Uterus (tissue), 4 donors: ENCODE measurements around the gene CDH4. TPM values are rescaled to one million over a fixed set of nuclear protein-coding genes. Genes with fewer than 3 reads are reported as not detected.

ENCODE experiments used
- DNase-seq, 2 donors: peaks; one replicate each; pipeline ENCODE4 v3.0.0-alpha.2; 2019 to 2020
- H3K27ac ChIP-seq, 2 donors: fragments of 200-600 bp; sonication (generic); 1 replicate in 1 of 2; 2 replicates in 1 of 2; pipeline ENCODE4 v1.5.1; 2016 to 2018
- H3K27me3 ChIP-seq, 2 donors: fragments of 200-600 bp; sonication (generic); one replicate each; pipeline ENCODE4 v1.5.1; 2018 to 2019; ENCODE audit warnings: control low read depth in 1 of 2
- H3K36me3 ChIP-seq, 2 donors: fragments of 200-600 bp; sonication (generic); one replicate each; pipeline ENCODE4 v1.5.1; 2019; ENCODE audit warnings: control low read depth in 1 of 2
- H3K4me1 ChIP-seq, 2 donors: fragments of 200-600 bp; sonication (generic); one replicate each; pipeline ENCODE4 v1.5.1; 2018 to 2019; ENCODE audit warnings: control low read depth in 1 of 2
- H3K4me3 ChIP-seq, 2 donors: fragments of 200-600 bp; sonication (generic); 1 replicate in 1 of 2; 2 replicates in 1 of 2; pipeline ENCODE4 v1.5.1; 2018 to 2019; ENCODE audit warnings: mild to moderate bottlenecking in 1 of 2
- H3K9me3 ChIP-seq, 2 donors: fragments of 200-600 bp; sonication (generic); one replicate each; pipeline ENCODE4 v1.5.1; 2019; ENCODE audit warnings: control low read depth in 1 of 2
- CTCF ChIP-seq, 4 experiments: fragments of 200-600 bp in 2 of 4; fragments of 450-650 bp in 2 of 4; sonication (generic) in 2 of 4; IDR thresholded peaks; one replicate each; pipeline ENCODE4 v1.5.1; 2016 to 2019; ENCODE audit warnings: antibody characterized with exemption in 4 of 4, mild to moderate bottlenecking in 2 of 4, moderate library complexity in 1 of 4
- POLR2A ChIP-seq, 2 donors: fragments of 450-650 bp; IDR thresholded peaks; one replicate each; pipeline ENCODE4 v1.6.1; 2016; ENCODE audit warnings: antibody characterized with exemption in 2 of 2, mild to moderate bottlenecking in 1 of 2, moderate library complexity in 1 of 2
- intact Hi-C: fragments of 100-400 bp; cut with DNase I; formaldehyde crosslinking; loops from one replicate; pipeline ENCODE4 v1.15.1; 2023; ENCODE audit warnings: low total_unique reads
- total RNA-seq, 4 donors: library from RNA; depleted of rRNA in 3 of 4; stranded (reverse); fragments of >200 nt in 3 of 4; gene quantifications; one replicate each; pipeline versions ENCODE4 v1.1.0 to v1.2.4, GENCODE V29; 2014 to 2023
- donor health status: DM: yes; HTN: yes; CAD: no.

CDH4 gene
- total RNA-seq, 4 donors from 2014 or later: under 0.01 to 0.55 TPM; not detected in 2

- DNase-seq: no peak
- intact Hi-C loops: no loop called here
- no peak overlapping the region for H3K27ac ChIP-seq
- no peaks in the 10 kb centered on the region for H3K4me1 ChIP-seq
- TF ChIP-seq CTCF (IDR thresholded peaks at IDR 0.05) (no peak), POLR2A (IDR thresholded peaks at IDR 0.05) (no peak)
- H3K27me3 ChIP-seq: no peaks in the 10 kb centered on the region
- H3K36me3 ChIP-seq: no peaks in the 10 kb centered on the region
- H3K9me3 ChIP-seq: no peaks in the 10 kb centered on the region
- no peak overlapping the region for H3K4me3 ChIP-seq
Measured at GRCh38 chr20:61880706-61881105, 628.6 kb downstream of the CDH4 start.

GRCh38 chr20:61881416-61881815, 629.4 kb downstream of the CDH4 start:
- TF ChIP-seq POLR2A (IDR thresholded peaks at IDR 0.05) (no peak), CTCF (IDR thresholded peaks at IDR 0.05) (no peak)
- Histone ChIP-seq H3K27me3 (no peaks in the 10 kb centered on the region), H3K9me3 (no peaks in the 10 kb centered on the region), H3K4me3 (no peak overlapping the region), H3K4me1 (no peaks in the 10 kb centered on the region), H3K36me3 (no peaks in the 10 kb centered on the region), H3K27ac (no peak overlapping the region)
- DNase-seq: no peak
- intact Hi-C loops: no loop called here

- no peaks in the 10 kb centered on the region for H3K27me3 ChIP-seq
- H3K4me3 ChIP-seq: no peak overlapping the region
- H3K4me1 ChIP-seq: no peaks in the 10 kb centered on the region
- DNase-seq: no peak
- no peaks in the 10 kb centered on the region for H3K36me3 ChIP-seq
- intact Hi-C loops: no loop called here
- no peak overlapping the region for H3K27ac ChIP-seq
- no peak for TF ChIP-seq CTCF (IDR thresholded peaks at IDR 0.05)
- TF ChIP-seq POLR2A (IDR thresholded peaks at IDR 0.05): no peak
- no peaks in the 10 kb centered on the region for H3K9me3 ChIP-seq
Measured at GRCh38 chr20:61881861-61882260, 629.8 kb downstream of the CDH4 start.

GRCh38 chr20:61882716-61883615, 630.9 kb downstream of the CDH4 start:
- intact Hi-C loops: no loop called here
- Histone ChIP-seq H3K36me3 (no peaks in the 10 kb centered on the region), H3K27me3 (no peaks in the 10 kb centered on the region), H3K27ac (no peak overlapping the region), H3K9me3 (no peaks in the 10 kb centered on the region), H3K4me3 (no peak overlapping the region), H3K4me1 (no peaks in the 10 kb centered on the region)
- TF ChIP-seq POLR2A (IDR thresholded peaks at IDR 0.05) (no peak), CTCF (IDR thresholded peaks at IDR 0.05) (no peak)
- DNase-seq: no peak

GRCh38 chr20:61883857-61884393, 631.9 kb downstream of the CDH4 start:
- H3K4me1 ChIP-seq: no peaks in the 10 kb centered on the region
- H3K36me3 ChIP-seq: no peaks in the 10 kb centered on the region
- no peak for DNase-seq
- TF ChIP-seq POLR2A (IDR thresholded peaks at IDR 0.05) (no peak), CTCF (IDR thresholded peaks at IDR 0.05) (no peak)
- H3K27ac ChIP-seq: no peak overlapping the region
- H3K4me3 ChIP-seq: no peak overlapping the region
- no peaks in the 10 kb centered on the region for H3K9me3 ChIP-seq
- intact Hi-C loops: no loop called here
- no peaks in the 10 kb centered on the region for H3K27me3 ChIP-seq
